GM08714 (cell line): ENCODE data around the gene TBC1D20.

Source experiments
- H3K4me3 ChIP-seq: fragments of 200-500 bp; sonication (Bioruptor generic); 2 replicates; pipeline ENCODE4 v1.5.1; 2014; ENCODE audit warnings: mild to moderate bottlenecking, low read length, inconsistent platforms
- ZNF274 ChIP-seq: IDR thresholded peaks from 2 replicates; pipeline ENCODE4 v1.6.1; 2012; ENCODE audit warnings: mild to moderate bottlenecking, low read depth, low read length

The TBC1D20 gene

DNA sequence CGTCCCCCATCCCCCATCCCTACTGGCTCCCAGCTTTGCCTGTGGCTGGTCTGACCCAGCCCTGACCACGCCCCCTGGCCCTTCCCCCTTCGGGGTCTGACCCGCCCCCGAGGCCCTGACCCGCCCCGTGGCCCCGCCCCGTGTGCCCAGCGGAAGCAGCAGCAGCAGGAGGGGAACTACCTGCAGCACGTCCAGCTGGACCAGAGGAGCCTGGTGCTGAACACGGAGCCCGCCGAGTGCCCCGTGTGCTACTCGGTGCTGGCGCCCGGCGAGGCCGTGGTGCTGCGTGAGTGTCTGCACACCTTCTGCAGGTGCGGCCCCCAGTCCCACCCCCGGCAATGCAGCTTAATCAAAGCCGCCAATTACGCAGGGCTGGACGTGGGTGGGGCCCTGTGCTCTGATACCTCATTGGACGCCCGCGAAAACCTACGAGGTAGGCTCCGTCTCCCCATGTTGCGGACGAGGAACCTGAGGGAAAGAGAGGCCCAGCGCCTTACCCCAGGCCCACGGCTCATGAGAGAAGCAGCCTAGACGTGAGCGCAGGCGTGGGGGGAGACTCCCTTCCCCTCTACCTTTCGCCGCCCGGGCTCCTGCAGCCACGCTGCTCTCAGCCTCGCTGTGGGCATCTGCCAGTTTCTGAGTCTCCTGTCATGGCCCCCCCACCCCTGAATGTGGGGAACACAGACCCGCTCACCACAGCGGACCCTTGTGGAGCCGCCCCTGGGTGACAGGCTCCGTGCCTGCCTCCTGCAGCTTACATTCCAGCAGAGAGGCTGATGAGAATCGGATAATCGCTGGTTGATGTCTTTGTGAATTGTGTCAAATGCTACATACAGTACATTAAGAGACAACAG is 41.4 kb downstream of the TBC1D20 start:
- H3K4me3 ChIP-seq = no peak overlapping the region
- TF ChIP-seq ZNF274 = no peak

DNA sequence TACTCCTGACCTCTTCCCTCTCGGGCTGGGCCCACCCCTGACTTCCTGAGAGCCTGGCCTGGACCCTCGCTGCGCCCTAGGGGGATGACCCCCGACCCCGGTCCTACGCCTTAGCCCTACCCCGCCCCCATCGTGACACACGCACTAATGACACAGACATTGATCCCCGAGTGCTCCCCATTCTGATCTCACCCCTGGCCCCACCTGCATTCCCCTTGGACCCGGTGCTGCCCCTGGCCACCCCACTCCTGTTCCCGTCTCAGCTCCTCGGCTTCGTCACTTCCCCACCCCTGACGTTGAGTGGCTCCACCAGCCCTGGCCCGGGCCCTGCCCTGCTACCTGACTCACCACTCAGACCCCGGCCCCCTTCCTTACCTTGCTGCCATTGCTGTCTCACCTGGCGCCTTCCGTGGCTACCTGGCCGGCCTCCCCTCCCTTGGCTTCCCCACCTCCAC is 42.1 kb downstream of the TBC1D20 start:
- H3K4me3 ChIP-seq = no peak overlapping the region
- no peak for TF ChIP-seq ZNF274

GRCh38 chr20:419556-420165 is 42.7 kb downstream of the TBC1D20 start:
- TF ChIP-seq ZNF274 = no peak
- no peak overlapping the region for H3K4me3 ChIP-seq

- no peak overlapping the region for H3K4me3 ChIP-seq
- no peak for TF ChIP-seq ZNF274
Observed at GRCh38 chr20:418858-419365, 43.4 kb downstream of the TBC1D20 start.

- no peak overlapping the region for H3K4me3 ChIP-seq
- no peak for TF ChIP-seq ZNF274
Observed at GRCh38 chr20:417801-418342, 44.5 kb downstream of the TBC1D20 start.

DNA sequence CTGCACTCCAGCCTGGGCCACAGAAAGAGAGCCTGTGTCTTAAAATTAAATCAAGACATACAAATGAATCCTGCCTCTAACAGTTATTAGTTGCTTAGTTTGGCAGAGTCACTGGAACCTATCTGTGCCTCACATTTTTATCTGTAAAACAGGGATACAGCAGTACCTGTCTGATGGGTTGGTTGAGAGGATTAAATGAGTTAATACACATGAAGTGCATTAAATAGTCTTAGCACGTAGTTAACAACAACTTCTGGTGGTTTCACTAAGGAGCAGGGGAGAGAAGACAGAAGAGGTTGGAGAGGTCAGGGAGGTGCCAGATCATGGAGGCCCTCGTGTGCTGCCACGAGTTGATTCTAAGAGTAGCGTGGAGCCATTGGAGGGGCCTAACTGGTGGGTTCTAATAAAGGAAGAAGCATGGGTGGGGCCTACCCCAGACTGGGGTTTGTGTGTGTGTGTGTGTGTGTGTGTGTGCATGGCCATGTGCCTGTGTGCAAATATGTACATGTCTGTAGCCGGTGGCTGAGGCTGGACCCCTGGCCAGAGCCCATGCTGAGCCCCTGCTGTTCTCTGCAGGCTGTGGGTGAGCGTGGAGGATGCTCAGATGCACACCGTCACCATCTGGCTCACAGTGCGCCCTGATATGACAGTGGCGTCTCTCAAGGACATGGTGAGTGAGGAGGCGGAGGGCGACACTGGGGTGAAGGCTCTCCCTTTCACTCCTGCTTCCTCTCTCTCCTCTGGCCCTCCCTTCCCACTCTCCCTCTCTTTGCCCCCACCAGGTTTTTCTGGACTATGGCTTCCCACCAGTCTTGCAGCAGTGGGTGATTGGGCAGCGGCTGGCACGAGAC is 45.2 kb downstream of the TBC1D20 start:
- no peak for TF ChIP-seq ZNF274
- no peak overlapping the region for H3K4me3 ChIP-seq

- TF ChIP-seq ZNF274 = no peak
- no peak overlapping the region for H3K4me3 ChIP-seq
Observed at GRCh38 chr20:415820-416322, 46.5 kb downstream of the TBC1D20 start.

GRCh38 chr20:414161-414560 is 48.2 kb downstream of the TBC1D20 start:
- no peak for TF ChIP-seq ZNF274

GRCh38 chr20:412081-412480 is 50.3 kb downstream of the TBC1D20 start:
- no peak for TF ChIP-seq ZNF274
- H3K4me3 ChIP-seq = no peak overlapping the region

More at GRCh38 chr20:414161-414560, 48.2 kb downstream of the TBC1D20 start:
- H3K4me3 ChIP-seq = no peak overlapping the region

DNA sequence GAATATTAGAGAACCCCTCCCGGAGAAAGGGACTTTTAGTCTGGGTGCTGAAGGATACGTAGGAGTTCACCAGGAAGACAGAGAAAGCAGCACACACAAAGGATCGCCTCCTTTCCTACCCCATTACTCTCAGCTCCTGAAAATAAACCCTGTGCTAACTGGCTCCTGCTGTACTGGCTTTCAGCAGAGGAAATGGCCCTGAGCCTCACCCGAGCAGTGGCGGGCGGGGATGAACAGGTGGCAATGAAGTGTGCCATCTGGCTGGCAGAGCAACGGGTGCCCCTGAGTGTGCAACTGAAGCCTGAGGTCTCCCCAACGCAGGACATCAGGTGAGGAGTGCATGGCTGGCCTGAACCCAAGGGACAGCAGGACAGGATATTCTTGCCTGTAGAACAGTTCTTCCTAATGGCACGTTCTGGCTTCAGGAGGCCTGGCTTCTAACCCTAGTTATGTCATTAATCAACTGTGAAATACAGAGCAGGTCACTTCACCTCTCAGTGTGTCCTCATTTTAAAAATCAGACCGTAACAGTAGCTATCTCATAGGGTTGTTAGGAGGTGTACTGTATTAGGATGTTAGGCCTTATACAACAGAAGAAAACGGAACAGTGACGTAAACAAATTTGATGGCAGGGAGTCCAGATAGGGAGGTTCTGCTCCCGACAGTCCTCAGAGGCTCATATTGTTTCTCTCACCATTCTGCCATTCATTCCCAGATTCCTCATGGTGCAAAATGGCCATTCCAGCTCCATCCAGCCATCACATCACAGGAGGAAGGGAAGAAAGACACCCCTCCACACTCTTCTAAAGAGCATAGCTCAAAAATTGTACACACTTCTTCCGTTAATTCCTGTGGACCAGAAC is 52.4 kb downstream of the TBC1D20 start:
- TF ChIP-seq ZNF274 = no peak
- H3K4me3 ChIP-seq = peak overlapping the region; percentile 86

GRCh38 chr20:408843-409696 is 53.3 kb downstream of the TBC1D20 start:
- peak overlapping the region; percentile 86 for H3K4me3 ChIP-seq
- no peak for TF ChIP-seq ZNF274
